Activated naive CD8-positive, alpha-beta T cell (primary cell): Measurements from ENCODE around the gene NKX1-1.
"Not testable (repeated sequence)": the region's sequence is repeated elsewhere in the genome, so short reads cannot be mapped to it uniquely, and the experiment has no call there.

Experiments
- H3K27ac Mint-ChIP-seq: one replicate; pipeline ENCODE4 v1.8.0; 2021; ENCODE audit warnings: mixed read lengths
- H3K27me3 Mint-ChIP-seq: one replicate; pipeline ENCODE4 v1.8.0; 2021; ENCODE audit warnings: mixed read lengths
- H3K36me3 Mint-ChIP-seq: one replicate; pipeline ENCODE4 v1.8.0; 2021; ENCODE audit warnings: mixed read lengths
- H3K4me1 Mint-ChIP-seq: one replicate; pipeline ENCODE4 v1.8.0; 2021; ENCODE audit warnings: low read depth, mixed read lengths
- H3K4me3 Mint-ChIP-seq: one replicate; pipeline ENCODE4 v1.8.0; 2021; ENCODE audit warnings: mild to moderate bottlenecking, mixed read lengths
- H3K9me3 Mint-ChIP-seq: one replicate; pipeline ENCODE4 v1.8.0; 2021; ENCODE audit warnings: low read depth, mixed read lengths

Gene NKX1-1

GRCh38 chr4:1402516-1403091 is 3.6 kb downstream of the NKX1-1 start:
- no peaks in the 10 kb centered on the region for H3K36me3 Mint-ChIP-seq

DNA sequence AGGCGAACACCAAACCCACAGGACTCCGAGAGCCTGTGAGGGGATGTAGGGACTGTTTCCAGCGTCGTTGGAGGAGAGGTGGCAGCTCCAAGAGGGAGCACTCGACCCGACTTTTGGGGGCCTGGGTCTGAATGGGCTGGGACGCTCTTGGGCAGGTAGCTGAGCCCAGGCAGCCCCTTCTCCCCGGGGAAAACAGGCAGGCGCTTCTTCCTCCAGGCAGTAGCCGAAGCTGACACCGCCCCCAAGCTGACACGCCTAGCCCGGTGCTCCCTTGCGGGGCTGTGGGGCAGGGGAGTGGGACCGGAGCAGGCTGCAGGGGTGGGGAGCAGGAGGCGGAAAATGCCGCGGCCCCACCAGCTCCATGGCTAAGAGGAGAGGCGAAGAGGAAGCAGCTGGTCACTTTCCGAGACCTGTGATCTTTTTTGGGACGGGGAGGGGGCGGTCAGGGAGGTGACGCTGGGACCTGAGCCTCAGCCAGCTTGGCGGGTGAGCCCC is 4.2 kb downstream of the NKX1-1 start:
- Mint-ChIP-seq H3K9me3 (no peaks in the 10 kb centered on the region), H3K4me3 (no peak overlapping the region), H3K36me3 (no peaks in the 10 kb centered on the region), H3K27me3 (peaks cover 5% of the 10 kb centered on the region), H3K27ac (no peak overlapping the region), H3K4me1 (peaks cover 2% of the 10 kb centered on the region)

More at GRCh38 chr4:1402516-1403091, 3.6 kb downstream of the NKX1-1 start:
- H3K27me3 Mint-ChIP-seq, result peaks cover 8% of the 10 kb centered on the region
- H3K27ac Mint-ChIP-seq, result no peak overlapping the region
- H3K4me3 Mint-ChIP-seq, result no peak overlapping the region
- peaks cover 2% of the 10 kb centered on the region for H3K4me1 Mint-ChIP-seq
- H3K9me3 Mint-ChIP-seq, result no peaks in the 10 kb centered on the region

- Mint-ChIP-seq H3K27ac (no peak overlapping the region), H3K9me3 (no peaks in the 10 kb centered on the region), H3K27me3 (peaks cover 5% of the 10 kb centered on the region), H3K36me3 (no peaks in the 10 kb centered on the region), H3K4me3 (no peak overlapping the region), H3K4me1 (peaks cover 2% of the 10 kb centered on the region)
These were observed 4.7 kb downstream of the NKX1-1 start for GRCh38 chr4:1401409-1402020.

DNA sequence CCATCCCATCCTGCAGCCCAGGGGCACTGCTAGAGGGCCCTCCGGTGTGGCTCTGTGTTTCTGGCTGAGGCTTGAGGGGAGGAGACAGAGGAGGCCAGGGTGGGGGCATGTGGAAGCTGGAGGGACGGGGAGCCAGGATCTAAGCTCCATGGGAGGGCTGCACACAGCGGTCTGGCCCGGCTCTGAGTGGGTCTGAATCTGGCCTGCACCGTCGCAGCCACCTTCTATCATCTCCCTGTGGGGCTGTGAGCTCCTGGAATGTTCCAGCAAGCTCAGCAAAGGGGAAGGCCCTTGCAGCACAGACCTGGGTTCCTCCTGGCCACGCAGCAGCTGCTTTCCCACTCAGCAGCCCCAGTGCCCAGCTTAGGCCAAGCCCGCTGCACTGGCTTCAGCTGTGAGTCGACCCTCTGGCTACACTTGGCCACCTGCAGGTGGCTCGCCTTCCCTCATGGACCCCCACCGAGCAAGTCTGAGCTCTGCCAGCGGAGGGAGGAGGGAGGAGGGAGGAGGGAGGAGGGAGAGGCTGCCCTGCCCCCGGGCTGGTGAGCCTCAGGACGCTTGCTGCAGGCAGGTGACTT is 5.3 kb downstream of the NKX1-1 start:
- no peaks in the 10 kb centered on the region for H3K36me3 Mint-ChIP-seq
- no peak overlapping the region for H3K4me3 Mint-ChIP-seq
- H3K27ac Mint-ChIP-seq, result no peak overlapping the region
- no peaks in the 10 kb centered on the region for H3K9me3 Mint-ChIP-seq
- peaks cover 5% of the 10 kb centered on the region for H3K27me3 Mint-ChIP-seq
- peaks cover 2% of the 10 kb centered on the region for H3K4me1 Mint-ChIP-seq

DNA sequence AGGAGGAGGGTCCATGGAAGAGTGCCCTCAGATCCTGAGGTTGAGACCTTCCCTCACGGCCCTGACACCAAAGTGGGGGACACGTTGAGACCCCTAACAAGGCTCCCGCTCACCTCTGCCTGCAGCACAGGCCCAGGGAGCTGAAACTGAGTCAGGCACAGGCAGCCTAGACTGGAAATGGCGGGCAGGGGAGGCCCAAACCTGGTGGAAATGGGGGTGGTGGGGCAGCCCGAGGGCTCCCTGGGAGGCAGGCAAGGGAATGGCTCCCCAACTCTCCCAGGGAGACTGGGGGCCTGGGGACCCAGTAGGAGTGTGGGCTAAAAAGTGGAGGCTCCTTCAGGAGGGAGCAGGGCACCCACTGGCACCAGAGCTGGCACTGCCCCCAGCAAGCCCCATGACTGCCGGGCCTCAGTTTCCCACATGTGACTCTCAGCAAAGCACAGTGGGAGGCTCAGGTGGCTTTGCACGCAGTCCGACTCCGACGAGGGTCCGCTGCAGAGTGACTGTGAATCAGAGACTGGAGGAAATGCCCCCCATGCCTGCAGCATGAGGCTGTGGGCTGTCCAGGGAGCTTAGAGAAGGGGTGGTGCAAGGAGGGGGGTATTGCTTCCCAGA is 5.9 kb downstream of the NKX1-1 start:
- Mint-ChIP-seq H3K27ac (no peak overlapping the region), H3K4me1 (peaks cover 1% of the 10 kb centered on the region), H3K36me3 (no peaks in the 10 kb centered on the region), H3K9me3 (no peaks in the 10 kb centered on the region), H3K4me3 (no peak overlapping the region), H3K27me3 (peaks cover 4% of the 10 kb centered on the region)

GRCh38 chr4:1399508-1400190 is 6.6 kb downstream of the NKX1-1 start:
- H3K4me1 Mint-ChIP-seq, result no peaks in the 10 kb centered on the region
- no peaks in the 10 kb centered on the region for H3K9me3 Mint-ChIP-seq
- peaks cover 3% of the 10 kb centered on the region for H3K27me3 Mint-ChIP-seq
- H3K27ac Mint-ChIP-seq, result no peak overlapping the region
- no peak overlapping the region for H3K4me3 Mint-ChIP-seq
- H3K36me3 Mint-ChIP-seq, result no peaks in the 10 kb centered on the region

- no peaks in the 10 kb centered on the region for H3K36me3 Mint-ChIP-seq
- H3K9me3 Mint-ChIP-seq, result no peaks in the 10 kb centered on the region
- no peak overlapping the region for H3K27ac Mint-ChIP-seq
- no peaks in the 10 kb centered on the region for H3K4me1 Mint-ChIP-seq
- peaks cover 3% of the 10 kb centered on the region for H3K27me3 Mint-ChIP-seq
- H3K4me3 Mint-ChIP-seq, result no peak overlapping the region
These were observed 7.3 kb downstream of the NKX1-1 start for GRCh38 chr4:1398681-1399507.

GRCh38 chr4:1396806-1397455 is 9.3 kb downstream of the NKX1-1 start:
- Mint-ChIP-seq H3K27me3 (peaks cover 2% of the 10 kb centered on the region), H3K4me1 (no peaks in the 10 kb centered on the region), H3K9me3 (no peaks in the 10 kb centered on the region), H3K27ac (no peak overlapping the region), H3K4me3 (no peak overlapping the region), H3K36me3 (no peaks in the 10 kb centered on the region)

GRCh38 chr4:1395941-1396805 is 10.1 kb downstream of the NKX1-1 start:
- no peak overlapping the region for H3K4me3 Mint-ChIP-seq

GRCh38 chr4:1395389-1395820 is 10.8 kb downstream of the NKX1-1 start:
- H3K4me1 Mint-ChIP-seq, H3K9me3 Mint-ChIP-seq, H3K27me3 Mint-ChIP-seq, H3K4me3 Mint-ChIP-seq, H3K36me3 Mint-ChIP-seq, H3K27ac Mint-ChIP-seq: not testable (repeated sequence)

More at GRCh38 chr4:1395941-1396805, 10.1 kb downstream of the NKX1-1 start:
- Mint-ChIP-seq H3K36me3 (no peaks in the 10 kb centered on the region), H3K27ac (no peak overlapping the region), H3K9me3 (no peaks in the 10 kb centered on the region), H3K4me1 (no peaks in the 10 kb centered on the region), H3K27me3 (no peaks in the 10 kb centered on the region)

GRCh38 chr4:1394554-1395388 is 11.5 kb downstream of the NKX1-1 start:
- H3K27ac Mint-ChIP-seq, H3K27me3 Mint-ChIP-seq, H3K4me1 Mint-ChIP-seq, H3K4me3 Mint-ChIP-seq, H3K36me3 Mint-ChIP-seq, H3K9me3 Mint-ChIP-seq: not testable (repeated sequence)

- Mint-ChIP-seq H3K27me3 (no peaks in the 10 kb centered on the region), H3K4me3 (no peak overlapping the region), H3K4me1 (no peaks in the 10 kb centered on the region), H3K27ac (no peak overlapping the region), H3K36me3 (peaks cover 8% of the 10 kb centered on the region), H3K9me3 (peaks cover under 1% of the 10 kb centered on the region)
These were observed 12.4 kb downstream of the NKX1-1 start for GRCh38 chr4:1393866-1394265.

- H3K4me3 Mint-ChIP-seq, H3K9me3 Mint-ChIP-seq: not testable (repeated sequence)
These were observed 12.9 kb downstream of the NKX1-1 start for GRCh38 chr4:1393363-1393762.

More at GRCh38 chr4:1393363-1393762, 12.9 kb downstream of the NKX1-1 start:
- H3K4me1 Mint-ChIP-seq, H3K27me3 Mint-ChIP-seq, H3K27ac Mint-ChIP-seq: not testable (repeated sequence)
- H3K36me3 Mint-ChIP-seq, result peaks cover 12% of the 10 kb centered on the region
